ENCODE results near the gene DMD. TPM values are rescaled to one million over a fixed set of nuclear protein-coding genes. Genes with fewer than 3 reads are reported as not detected.
"Not testable (repeated sequence)": the region's sequence is repeated elsewhere in the genome, so short reads cannot be mapped to it uniquely, and the experiment has no call there.

Gene DMD
- total and polyA plus RNA-seq, 2 of the 8 experiments (the other 6 are each of a cell fraction or from before 2014, with no cell fraction given), result 4.8 to 7.4 TPM

- H3K79me2 ChIP-seq (ENCODE audit: control insufficient read depth in 1 of 2, insufficient read depth in 2 of 2, low read length in 2 of 2); POLR2A ChIA-PET (ENCODE audit: partially characterized antibody): not testable (repeated sequence)
These were observed 682.9 kb downstream of the DMD start for GRCh38 chrX:32528451-32528850.

More at GRCh38 chrX:32528451-32528850, 682.9 kb downstream of the DMD start:
- H4K5ac ChIP-seq (ENCODE audit: insufficient read length, low read depth, low read length); H3K4me1 ChIP-seq (replicated peaks in 1 of 4; ENCODE audit: control insufficient read depth in 3 of 4, insufficient read depth in 4 of 4, low read length in 3 of 4); H2BK20ac ChIP-seq (ENCODE audit: low read length); H3K4me2 ChIP-seq (ENCODE audit: insufficient read depth in 1 of 2, low read depth in 2 of 2, low read length in 2 of 2); H3K23ac ChIP-seq (ENCODE audit: insufficient read length); H3K9me3 ChIP-seq (ENCODE audit: insufficient read depth in 2 of 2, low read depth in 1 of 2, low read length in 1 of 2); FAIRE-seq; H3K14ac ChIP-seq (ENCODE audit: insufficient read length); H2BK12ac ChIP-seq (ENCODE audit: low read depth, low read length); H2AK5ac ChIP-seq (ENCODE audit: low read depth, low read length); H3K4ac ChIP-seq (replicated peaks; ENCODE audit: insufficient read length, low read depth, low read length); H4K20me1 ChIP-seq (replicated peaks in 1 of 2; ENCODE audit: control insufficient read depth in 1 of 2, insufficient read depth in 2 of 2, low read length in 2 of 2); H2BK120ac ChIP-seq (replicated peaks; ENCODE audit: low read depth, low read length); H3K79me1 ChIP-seq (ENCODE audit: low read depth, low read length); H4K8ac ChIP-seq (ENCODE audit: extremely low read depth, insufficient read depth, low read length); H2AFZ ChIP-seq (ENCODE audit: low read length); H3K56ac ChIP-seq (replicated peaks; ENCODE audit: insufficient read length, low read depth, low read length); H3K27me3 ChIP-seq (replicated peaks in 1 of 4; ENCODE audit: control insufficient read depth in 3 of 4, extremely low read depth in 1 of 4, insufficient read depth in 3 of 4, low read length in 3 of 4); H3K4me3 ChIP-seq (ENCODE audit: extremely low read depth in 1 of 4, insufficient read depth in 2 of 4, low read depth in 3 of 4, low read length in 4 of 4); H2BK5ac ChIP-seq (ENCODE audit: low read depth, low read length); H3K36me3 ChIP-seq (ENCODE audit: control insufficient read depth in 2 of 4, insufficient read depth in 4 of 4, low read length in 3 of 4); H3K27ac ChIP-seq (ENCODE audit: low read depth, low read length); H3K9ac ChIP-seq (replicated peaks in 1 of 4; ENCODE audit: extremely low read depth in 1 of 4, low read depth in 3 of 4, low read length in 3 of 4); H2BK15ac ChIP-seq (ENCODE audit: low read length); H3K18ac ChIP-seq (ENCODE audit: extremely low read depth, low read length); H3K23me2 ChIP-seq (ENCODE audit: low read depth, low read length); DNase-seq (ENCODE audit: low read depth in 1 of 2, low spot score in 2 of 2); H4K91ac ChIP-seq (replicated peaks; ENCODE audit: insufficient read length, low read length): not testable (repeated sequence)
- CTCF ChIA-PET (ENCODE audit: partially characterized antibody), result interaction anchor here (0.6 kb wide), 2 partner anchors 393 to 578 kb away, joined by 3 to 5 read pairs; no protein-coding TSS in a partner anchor

All from H1 (cell line).